A673 (cell line): ENCODE measurements around the gene DTYMK.

Experiments used
- CTCF ChIP-seq: fragments of 300-800, 200-600 bp; sonication (generic); conservative IDR thresholded peaks from 2 replicates; pipeline ENCODE4 v1.5.1; 2017; ENCODE audit warnings: low read depth, mild to moderate bottlenecking, antibody characterized with exemption, low read length, moderate library complexity, mixed read lengths
- EZH2 ChIP-seq: fragments of 200-600 bp; sonication (generic); IDR thresholded peaks from 2 replicates; pipeline ENCODE4 v1.6.1; 2017; ENCODE audit warnings: borderline replicate concordance, low read depth, mild to moderate bottlenecking, mixed read lengths, antibody characterized with exemption, low read length; ENCODE audit not compliant: poor library complexity, severe bottlenecking

GRCh38 chr2:241702155-241703031 is 15.8 kb upstream of the DTYMK start:
- TF ChIP-seq CTCF (peak; percentile 48), EZH2 (no peak)
